Measurements from ENCODE around the gene SRGAP3.

GRCh38 chr3:8992199-8992598, 257.2 kb downstream of the SRGAP3 start:
- TF ChIP-seq CTCF (IDR thresholded peaks at IDR 0.05; ENCODE audit: low read length) = no peak
- no peak for TF ChIP-seq EZH2 (IDR thresholded peaks at IDR 0.05; ENCODE audit: borderline replicate concordance, low read length)
